NB4 (cell line): ENCODE data around the gene PDCD1LG2.

Experiments used
- CTCF ChIP-seq: IDR thresholded peaks from one replicate; pipeline ENCODE4 v1.5.1; 2012; ENCODE audit warnings: low read depth, low read length
- MYC ChIP-seq: IDR thresholded peaks from 2 replicates; pipeline ENCODE4 v1.6.1; 2011; ENCODE audit warnings: low read depth, low read length
- POLR2A ChIP-seq: IDR thresholded peaks from 2 replicates; pipeline ENCODE4 v1.6.1; 2011; ENCODE audit warnings: mild to moderate bottlenecking; ENCODE audit not compliant: insufficient read length; ENCODE audit errors: extremely low read depth
- TF ChIP-seq, protein P1 (sequence below): IDR thresholded peaks from 2 replicates; pipeline ENCODE4 v1.6.1; 2011; ENCODE audit warnings: low read depth, low read length

DNA sequence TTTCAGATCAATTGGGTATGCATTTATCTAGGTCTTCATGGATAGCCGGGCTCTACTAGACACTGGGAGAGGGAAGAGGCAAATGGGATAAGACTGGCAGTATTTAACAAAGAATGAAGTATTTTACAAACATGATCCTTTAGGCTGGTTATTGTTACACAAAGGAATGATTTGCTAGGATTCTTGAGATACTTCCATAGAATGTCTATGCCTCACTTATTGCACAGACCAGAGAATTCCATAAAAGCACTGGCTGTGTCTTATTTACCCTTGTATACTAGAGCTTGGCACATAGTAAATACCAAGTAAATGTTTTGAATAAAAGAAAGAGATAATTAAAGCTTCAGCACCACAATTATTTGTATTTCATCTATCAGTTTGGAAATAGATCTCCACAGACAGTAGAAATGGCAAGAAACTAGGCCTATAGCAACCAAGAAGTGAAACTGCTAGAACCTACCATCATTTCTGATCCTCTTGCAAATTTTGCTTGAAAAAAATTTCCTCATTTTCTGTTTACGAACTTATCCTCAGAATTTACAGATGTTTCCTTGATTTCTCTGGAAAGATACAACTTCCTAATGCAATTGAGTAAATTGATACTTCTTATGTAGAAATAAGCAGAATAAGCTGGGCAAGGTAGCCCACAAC lies 3.8 kb downstream of the PDCD1LG2 start:
- TF ChIP-seq, protein P1, sequence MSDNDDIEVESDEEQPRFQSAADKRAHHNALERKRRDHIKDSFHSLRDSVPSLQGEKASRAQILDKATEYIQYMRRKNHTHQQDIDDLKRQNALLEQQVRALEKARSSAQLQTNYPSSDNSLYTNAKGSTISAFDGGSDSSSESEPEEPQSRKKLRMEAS: no peak
- TF ChIP-seq CTCF (no peak), POLR2A (no peak), MYC (no peak)
